ENCODE measurements around the gene HLF. TPM values are rescaled to one million over a fixed set of nuclear protein-coding genes. Genes with fewer than 3 reads are reported as not detected.

Gene HLF
- total and polyA plus RNA-seq, 2 donors (not counting 1 experiment from before 2014, with no cell fraction given), result 0.10 TPM; not detected in 1

GRCh38 chr17:55356434-55357328 lies 91.9 kb downstream of the HLF start:
- TF ChIP-seq EZH2 (IDR thresholded peaks at IDR 0.05; ENCODE audit: borderline replicate concordance, insufficient read depth, low read depth, low read length, poor library complexity, severe bottlenecking) (no peak), CTCF (IDR thresholded peaks at IDR 0.05) (peak; percentile 88)
- Mint-ChIP-seq H3K27me3 (peaks cover 23% of the 10 kb centered on the region), H3K9me3 (ENCODE audit: insufficient read depth) (peaks cover 5% of the 10 kb centered on the region), H3K4me3 (peak overlapping the region; percentile 4), H3K4me1 (peaks cover 5% of the 10 kb centered on the region), H3K27ac (no peak overlapping the region)
- peaks cover 5 to 12% (median 5%) of the 10 kb centered on the region in 3 donors for H3K9me3 ChIP-seq (ENCODE audit: control extremely low read depth in 1 of 3, control insufficient read depth in 2 of 3, insufficient read depth in 1 of 3, low read length in 2 of 3)
- POLR2A ChIA-PET, result no interaction called here
- H3K4me1 ChIP-seq (ENCODE audit: control insufficient read depth in 2 of 2, insufficient read depth in 2 of 2, low read length in 2 of 2), result no peaks in the 10 kb centered on the region
- peaks cover 0 to 7% (median 2%) of the 10 kb centered on the region in 4 experiments for H3K27me3 ChIP-seq (replicated peaks in 1 of 4; ENCODE audit: control extremely low read depth in 1 of 4, control insufficient read depth in 3 of 4, insufficient read depth in 4 of 4, low read length in 3 of 4)
- H3K79me2 ChIP-seq (ENCODE audit: control insufficient read depth, insufficient read depth, low read length), result no peaks in the 10 kb centered on the region
- H2AFZ ChIP-seq (ENCODE audit: insufficient read depth, low read depth, low read length, poor library complexity, severe bottlenecking), result no peak overlapping the region
- H3K9ac ChIP-seq (ENCODE audit: low read length), result no peak overlapping the region
- ATAC-seq (ENCODE audit: low read depth), result peak; percentile 87
- H3K27ac ChIP-seq (ENCODE audit: low read length in 2 of 2), result no peak overlapping the region
- CTCF ChIA-PET, result interaction anchor here (0.5 to 5.9 kb wide), 28 partner anchors 9 to 370 kb away, joined by 3 to 111 read pairs (median 3); partner anchors contain the start of gene SMIM36
- H3K36me3 ChIP-seq (replicated peaks in 1 of 2; ENCODE audit: control extremely low read depth in 1 of 2, control insufficient read depth in 1 of 2, extremely low read depth in 1 of 2, insufficient read depth in 2 of 2, low read length in 1 of 2), result no peaks in the 10 kb centered on the region
- peak; percentile 73 for DNase-seq
- no peaks in the 10 kb centered on the region for H4K20me1 ChIP-seq (ENCODE audit: control insufficient read depth, insufficient read depth, low read length, poor library complexity, severe bottlenecking)
- H3K4me2 ChIP-seq (replicated peaks; ENCODE audit: low read depth, low read length, poor library complexity, severe bottlenecking), result no peak overlapping the region
- no peak overlapping the region for H3K4me3 ChIP-seq (ENCODE audit: control extremely low read depth in 1 of 5, extremely low read depth in 1 of 5, insufficient read depth in 1 of 5, low read depth in 2 of 5, low read length in 4 of 5)
- WGBS (ENCODE audit: insufficient coverage), result 6% methylated on average over 2 of the region's 3 CpGs
- intact Hi-C loops (cut with micrococcal nuclease), result loop anchor here (1.0 kb wide), 1 partner anchor 158 kb away; no protein-coding TSS in a partner anchor

GRCh38 chr17:55360971-55361370 lies 96.2 kb downstream of the HLF start:
- Mint-ChIP-seq H3K27me3 (peaks cover 30% of the 10 kb centered on the region), H3K4me1 (peaks cover 5% of the 10 kb centered on the region), H3K27ac (no peak overlapping the region), H3K4me3 (no peak overlapping the region), H3K9me3 (ENCODE audit: insufficient read depth) (peaks cover 5% of the 10 kb centered on the region)
- Histone ChIP-seq H3K27me3 (replicated peaks in 1 of 4; ENCODE audit: control extremely low read depth in 1 of 4, control insufficient read depth in 3 of 4, insufficient read depth in 4 of 4, low read length in 3 of 4) (peaks cover 0 to 7% (median 4%) of the 10 kb centered on the region in 4 experiments), H3K27ac (ENCODE audit: low read length in 2 of 2) (no peak overlapping the region), H4K20me1 (ENCODE audit: control insufficient read depth, insufficient read depth, low read length, poor library complexity, severe bottlenecking) (no peaks in the 10 kb centered on the region), H3K4me2 (replicated peaks; ENCODE audit: low read depth, low read length, poor library complexity, severe bottlenecking) (no peak overlapping the region), H3K79me2 (ENCODE audit: control insufficient read depth, insufficient read depth, low read length) (no peaks in the 10 kb centered on the region), H3K4me3 (ENCODE audit: control extremely low read depth in 1 of 5, extremely low read depth in 1 of 5, insufficient read depth in 1 of 5, low read depth in 2 of 5, low read length in 4 of 5) (no peak overlapping the region), H3K36me3 (replicated peaks in 1 of 2; ENCODE audit: control extremely low read depth in 1 of 2, control insufficient read depth in 1 of 2, extremely low read depth in 1 of 2, insufficient read depth in 2 of 2, low read length in 1 of 2) (no peaks in the 10 kb centered on the region), H3K9me3 (ENCODE audit: control extremely low read depth in 1 of 3, control insufficient read depth in 2 of 3, insufficient read depth in 1 of 3, low read length in 2 of 3) (peaks cover 5 to 12% (median 5%) of the 10 kb centered on the region in 3 donors), H3K9ac (ENCODE audit: low read length) (no peak overlapping the region), H2AFZ (ENCODE audit: insufficient read depth, low read depth, low read length, poor library complexity, severe bottlenecking) (no peak overlapping the region), H3K4me1 (ENCODE audit: control insufficient read depth in 2 of 2, insufficient read depth in 2 of 2, low read length in 2 of 2) (no peaks in the 10 kb centered on the region)
- ChIA-PET CTCF (interaction anchor here (1.0 to 3.5 kb wide), 6 partner anchors 9 to 368 kb away, joined by 3 to 20 read pairs (median 6); no protein-coding TSS in a partner anchor), POLR2A (no interaction called here)
- ATAC-seq (ENCODE audit: low read depth) (no peak), DNase-seq (no peak)
- intact Hi-C loops (cut with micrococcal nuclease), result no loop called here
- TF ChIP-seq CTCF (IDR thresholded peaks at IDR 0.05), result no peak
- no peak for TF ChIP-seq EZH2 (IDR thresholded peaks at IDR 0.05; ENCODE audit: borderline replicate concordance, insufficient read depth, low read depth, low read length, poor library complexity, severe bottlenecking)
